SK-N-DZ (cell line): ENCODE measurements around the gene ZBTB24. TPM values are rescaled to one million over a fixed set of nuclear protein-coding genes. Genes with fewer than 3 reads are reported as not detected.
"Not testable (repeated sequence)": the region's sequence is repeated elsewhere in the genome, so short reads cannot be mapped to it uniquely, and the experiment has no call there.

ENCODE experiments used
- DNase-seq: peaks from one replicate; pipeline ENCODE4 v3.0.0-alpha.2; 2015; ENCODE audit warnings: low spot score
- polyA plus RNA-seq, 2 experiments: library from polyadenylated mRNA; depleted of rRNA; stranded (reverse); fragments of >200 nt; gene quantifications; 2 replicates each; pipeline ENCODE4 v1.2.3, GENCODE V29; 2014

Gene ZBTB24
- 9.2 and 9.8 TPM in 2 replicates for polyA plus RNA-seq (2014; cell fraction: cytosol; rRNA removed)
- 5.5 and 7.0 TPM in 2 replicates for polyA plus RNA-seq (2014; cell fraction: nucleus; rRNA removed)

- DNase-seq = peak; percentile 87
Observed at GRCh38 chr6:109482905-109483734, at the start of gene ZBTB24. ZBTB24 (minus strand) TSS chr6:109483219; CDS start chr6:109482026, 1,193 bp downstream.

- no peak for DNase-seq
Observed at GRCh38 chr6:109531446-109531845, 48.4 kb upstream of the ZBTB24 start.

GRCh38 chr6:109527989-109528388 lies 45.0 kb upstream of the ZBTB24 start:
- peak; percentile 34 for DNase-seq

- peak; percentile 72 for DNase-seq
Observed at GRCh38 chr6:109526905-109527628, 44.0 kb upstream of the ZBTB24 start.

- DNase-seq = no peak
Observed at GRCh38 chr6:109524129-109524528, 41.1 kb upstream of the ZBTB24 start.

GRCh38 chr6:109523478-109523877 lies 40.5 kb upstream of the ZBTB24 start:
- no peak for DNase-seq

- no peak for DNase-seq
Observed at GRCh38 chr6:109521080-109521479, 38.1 kb upstream of the ZBTB24 start.

GRCh38 chr6:109519647-109520046 lies 36.6 kb upstream of the ZBTB24 start:
- not testable (repeated sequence) for DNase-seq

- no peak for DNase-seq
Observed at GRCh38 chr6:109516929-109517328, 33.9 kb upstream of the ZBTB24 start.

- DNase-seq = no peak
Observed at GRCh38 chr6:109515781-109516409, 32.9 kb upstream of the ZBTB24 start.

- DNase-seq = no peak
Observed at GRCh38 chr6:109514946-109515345, 31.9 kb upstream of the ZBTB24 start.

GRCh38 chr6:109513571-109514071 lies 30.6 kb upstream of the ZBTB24 start:
- DNase-seq = no peak

- DNase-seq = no peak
Observed at GRCh38 chr6:109512271-109512817, 29.3 kb upstream of the ZBTB24 start.

- DNase-seq = no peak
Observed at GRCh38 chr6:109511832-109512231, 28.8 kb upstream of the ZBTB24 start.

- DNase-seq = no peak
Observed at GRCh38 chr6:109510358-109510757, 27.3 kb upstream of the ZBTB24 start.

- DNase-seq = no peak
Observed at GRCh38 chr6:109508166-109508860, 25.3 kb upstream of the ZBTB24 start.

GRCh38 chr6:109507490-109508072 lies 24.6 kb upstream of the ZBTB24 start:
- DNase-seq = no peak

- no peak for DNase-seq
Observed at GRCh38 chr6:109506841-109507240, 23.8 kb upstream of the ZBTB24 start.

- DNase-seq = no peak
Observed at GRCh38 chr6:109506314-109506713, 23.3 kb upstream of the ZBTB24 start.
